H1 (cell line): ENCODE measurements around the gene RAP1GAP. TPM values are rescaled to one million over a fixed set of nuclear protein-coding genes. Genes with fewer than 3 reads are reported as not detected.

Experiments used
- polyA plus RNA-seq, 7 experiments: library from polyadenylated mRNA; depleted of rRNA in 3 of 7; stranded (reverse) in 5 of 7; unstranded in 2 of 7; fragments of >200 nt in 5 of 7; fragments of 200-250 nt in 2 of 7; gene quantifications; 1 replicate in 5 of 7; 2 replicates in 1 of 7; 4 replicates in 1 of 7; pipeline versions ENCODE4 v1.2.1 to v1.2.3, GENCODE V29; 2011 to 2013; ENCODE audit warnings: missing spikeins in 2 of 7, mixed read lengths in 2 of 7
- total RNA-seq: library from RNA; stranded (reverse); fragmentation: NEBNext Ultra II Directional; extraction: Animal tissue kit (Norgen Biotek cat#: 25700); gene quantifications from 2 replicates; pipeline ENCODE4 v1.2.1, GENCODE V29; 2021
- TF ChIP-seq, protein P1 (sequence below): fragments of 300-600 bp; sonication (generic); IDR thresholded peaks from 2 replicates; pipeline ENCODE4 v1.7.1; 2012; ENCODE audit warnings: low read length, moderate library complexity, mild to moderate bottlenecking, inconsistent platforms; ENCODE audit not compliant: insufficient replicate concordance

Gene RAP1GAP
- total and polyA plus RNA-seq, 2 of the 8 experiments (the other 6 are each of a cell fraction or from before 2014, with no cell fraction given) = 8.4 TPM

DNA sequence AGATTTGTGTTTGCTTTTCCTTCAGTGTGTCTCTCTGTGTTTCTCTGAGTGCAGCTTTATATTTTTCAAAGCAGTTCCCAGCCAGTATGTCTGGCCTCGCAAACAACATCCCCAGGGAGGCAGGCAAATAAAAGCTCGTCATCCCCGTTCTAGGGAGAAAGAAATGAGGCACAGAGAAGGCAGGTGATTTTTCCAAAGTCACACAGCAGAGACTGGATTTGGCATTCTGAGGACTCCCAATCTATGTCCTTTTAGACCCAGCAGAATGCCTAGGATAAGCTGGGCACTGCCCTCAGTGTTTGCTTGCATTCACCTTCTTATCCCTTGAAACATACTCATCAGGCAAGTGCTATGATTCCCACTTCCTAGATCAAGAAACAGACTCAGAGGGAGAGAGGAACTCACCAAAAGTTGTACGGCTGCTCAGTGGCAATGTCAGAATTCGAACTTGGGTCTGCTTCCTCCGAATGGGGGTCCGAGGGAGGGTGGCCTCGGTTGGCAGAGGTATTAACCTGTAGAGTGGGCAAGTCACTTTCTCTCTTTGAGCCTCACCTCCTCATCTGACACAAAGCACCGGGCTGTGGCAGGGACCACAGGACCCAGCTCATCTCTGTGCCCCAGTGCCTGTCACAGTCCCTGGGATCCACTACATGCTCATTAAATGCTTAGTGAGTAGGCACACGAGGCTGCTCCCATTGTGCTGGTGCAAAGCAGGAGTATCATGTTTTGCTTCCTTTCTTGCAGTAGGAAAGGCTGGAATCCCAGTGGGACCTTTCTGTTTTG is 4.2 kb downstream of the RAP1GAP start (continued):
- TF ChIP-seq, protein P1, sequence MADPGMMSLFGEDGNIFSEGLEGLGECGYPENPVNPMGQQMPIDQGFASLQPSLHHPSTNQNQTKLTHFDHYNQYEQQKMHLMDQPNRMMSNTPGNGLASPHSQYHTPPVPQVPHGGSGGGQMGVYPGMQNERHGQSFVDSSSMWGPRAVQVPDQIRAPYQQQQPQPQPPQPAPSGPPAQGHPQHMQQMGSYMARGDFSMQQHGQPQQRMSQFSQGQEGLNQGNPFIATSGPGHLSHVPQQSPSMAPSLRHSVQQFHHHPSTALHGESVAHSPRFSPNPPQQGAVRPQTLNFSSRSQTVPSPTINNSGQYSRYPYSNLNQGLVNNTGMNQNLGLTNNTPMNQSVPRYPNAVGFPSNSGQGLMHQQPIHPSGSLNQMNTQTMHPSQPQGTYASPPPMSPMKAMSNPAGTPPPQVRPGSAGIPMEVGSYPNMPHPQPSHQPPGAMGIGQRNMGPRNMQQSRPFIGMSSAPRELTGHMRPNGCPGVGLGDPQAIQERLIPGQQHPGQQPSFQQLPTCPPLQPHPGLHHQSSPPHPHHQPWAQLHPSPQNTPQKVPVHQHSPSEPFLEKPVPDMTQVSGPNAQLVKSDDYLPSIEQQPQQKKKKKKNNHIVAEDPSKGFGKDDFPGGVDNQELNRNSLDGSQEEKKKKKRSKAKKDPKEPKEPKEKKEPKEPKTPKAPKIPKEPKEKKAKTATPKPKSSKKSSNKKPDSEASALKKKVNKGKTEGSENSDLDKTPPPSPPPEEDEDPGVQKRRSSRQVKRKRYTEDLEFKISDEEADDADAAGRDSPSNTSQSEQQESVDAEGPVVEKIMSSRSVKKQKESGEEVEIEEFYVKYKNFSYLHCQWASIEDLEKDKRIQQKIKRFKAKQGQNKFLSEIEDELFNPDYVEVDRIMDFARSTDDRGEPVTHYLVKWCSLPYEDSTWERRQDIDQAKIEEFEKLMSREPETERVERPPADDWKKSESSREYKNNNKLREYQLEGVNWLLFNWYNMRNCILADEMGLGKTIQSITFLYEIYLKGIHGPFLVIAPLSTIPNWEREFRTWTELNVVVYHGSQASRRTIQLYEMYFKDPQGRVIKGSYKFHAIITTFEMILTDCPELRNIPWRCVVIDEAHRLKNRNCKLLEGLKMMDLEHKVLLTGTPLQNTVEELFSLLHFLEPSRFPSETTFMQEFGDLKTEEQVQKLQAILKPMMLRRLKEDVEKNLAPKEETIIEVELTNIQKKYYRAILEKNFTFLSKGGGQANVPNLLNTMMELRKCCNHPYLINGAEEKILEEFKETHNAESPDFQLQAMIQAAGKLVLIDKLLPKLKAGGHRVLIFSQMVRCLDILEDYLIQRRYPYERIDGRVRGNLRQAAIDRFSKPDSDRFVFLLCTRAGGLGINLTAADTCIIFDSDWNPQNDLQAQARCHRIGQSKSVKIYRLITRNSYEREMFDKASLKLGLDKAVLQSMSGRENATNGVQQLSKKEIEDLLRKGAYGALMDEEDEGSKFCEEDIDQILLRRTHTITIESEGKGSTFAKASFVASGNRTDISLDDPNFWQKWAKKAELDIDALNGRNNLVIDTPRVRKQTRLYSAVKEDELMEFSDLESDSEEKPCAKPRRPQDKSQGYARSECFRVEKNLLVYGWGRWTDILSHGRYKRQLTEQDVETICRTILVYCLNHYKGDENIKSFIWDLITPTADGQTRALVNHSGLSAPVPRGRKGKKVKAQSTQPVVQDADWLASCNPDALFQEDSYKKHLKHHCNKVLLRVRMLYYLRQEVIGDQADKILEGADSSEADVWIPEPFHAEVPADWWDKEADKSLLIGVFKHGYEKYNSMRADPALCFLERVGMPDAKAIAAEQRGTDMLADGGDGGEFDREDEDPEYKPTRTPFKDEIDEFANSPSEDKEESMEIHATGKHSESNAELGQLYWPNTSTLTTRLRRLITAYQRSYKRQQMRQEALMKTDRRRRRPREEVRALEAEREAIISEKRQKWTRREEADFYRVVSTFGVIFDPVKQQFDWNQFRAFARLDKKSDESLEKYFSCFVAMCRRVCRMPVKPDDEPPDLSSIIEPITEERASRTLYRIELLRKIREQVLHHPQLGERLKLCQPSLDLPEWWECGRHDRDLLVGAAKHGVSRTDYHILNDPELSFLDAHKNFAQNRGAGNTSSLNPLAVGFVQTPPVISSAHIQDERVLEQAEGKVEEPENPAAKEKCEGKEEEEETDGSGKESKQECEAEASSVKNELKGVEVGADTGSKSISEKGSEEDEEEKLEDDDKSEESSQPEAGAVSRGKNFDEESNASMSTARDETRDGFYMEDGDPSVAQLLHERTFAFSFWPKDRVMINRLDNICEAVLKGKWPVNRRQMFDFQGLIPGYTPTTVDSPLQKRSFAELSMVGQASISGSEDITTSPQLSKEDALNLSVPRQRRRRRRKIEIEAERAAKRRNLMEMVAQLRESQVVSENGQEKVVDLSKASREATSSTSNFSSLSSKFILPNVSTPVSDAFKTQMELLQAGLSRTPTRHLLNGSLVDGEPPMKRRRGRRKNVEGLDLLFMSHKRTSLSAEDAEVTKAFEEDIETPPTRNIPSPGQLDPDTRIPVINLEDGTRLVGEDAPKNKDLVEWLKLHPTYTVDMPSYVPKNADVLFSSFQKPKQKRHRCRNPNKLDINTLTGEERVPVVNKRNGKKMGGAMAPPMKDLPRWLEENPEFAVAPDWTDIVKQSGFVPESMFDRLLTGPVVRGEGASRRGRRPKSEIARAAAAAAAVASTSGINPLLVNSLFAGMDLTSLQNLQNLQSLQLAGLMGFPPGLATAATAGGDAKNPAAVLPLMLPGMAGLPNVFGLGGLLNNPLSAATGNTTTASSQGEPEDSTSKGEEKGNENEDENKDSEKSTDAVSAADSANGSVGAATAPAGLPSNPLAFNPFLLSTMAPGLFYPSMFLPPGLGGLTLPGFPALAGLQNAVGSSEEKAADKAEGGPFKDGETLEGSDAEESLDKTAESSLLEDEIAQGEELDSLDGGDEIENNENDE = no peak
